Measurements from ENCODE around the gene BEST4. TPM values are rescaled to one million over a fixed set of nuclear protein-coding genes. Genes with fewer than 3 reads are reported as not detected.
A peak's percentile ranks its signal among the peaks of the same experiment; 100 is the strongest.
"Not testable (repeated sequence)": the region's sequence is repeated elsewhere in the genome, so short reads cannot be mapped to it uniquely, and the experiment has no call there.

The BEST4 gene
- total RNA-seq, 1 donor from 2014 or later = not detected

GRCh38 chr1:44820328-44821239 lies 32.6 kb upstream of the BEST4 start:
- intact Hi-C loops (cut with DNase I) = no loop called here
- peak; percentile 11 for DNase-seq
- ATAC-seq (ENCODE audit: poor library complexity) = peak; percentile 19

DNA sequence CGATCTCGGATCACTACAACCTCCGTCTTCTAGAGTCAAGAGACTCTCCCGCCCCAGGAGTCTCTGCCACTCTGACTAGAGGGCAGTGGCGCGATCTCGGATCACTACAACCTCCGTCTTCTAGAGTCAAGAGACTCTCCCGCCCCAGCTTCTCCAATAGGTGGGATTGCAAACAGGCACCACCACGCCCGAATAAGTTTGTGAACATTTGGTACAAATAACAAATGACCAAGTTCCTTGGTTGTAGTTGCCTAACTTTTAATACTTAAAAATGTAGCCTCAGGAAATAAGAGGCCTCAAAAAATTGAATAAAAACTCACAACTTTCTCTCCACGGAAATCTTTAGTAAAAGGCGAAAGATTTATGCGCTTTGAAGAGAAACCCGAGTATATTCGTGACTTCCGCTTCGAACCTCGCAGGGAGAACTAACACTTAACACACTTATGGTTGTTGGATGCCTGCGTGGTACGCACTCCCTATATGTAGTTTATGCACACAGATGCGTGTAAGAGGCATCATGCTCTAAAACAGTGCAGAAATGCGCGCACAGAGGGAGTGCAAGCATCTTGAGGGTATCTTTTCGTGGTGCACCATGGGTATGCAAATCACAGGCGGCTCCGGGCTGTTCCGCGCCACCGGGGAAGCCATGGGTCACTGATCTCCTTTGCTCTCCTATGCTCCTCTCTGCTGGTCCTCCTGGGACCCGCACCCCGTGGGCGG lies 31.8 kb upstream of the BEST4 start:
- peak; percentile 88 for DNase-seq
- ATAC-seq (ENCODE audit: poor library complexity) = peak; percentile 92
- intact Hi-C loops (cut with DNase I) = no loop called here

GRCh38 chr1:44819196-44819607 lies 31.2 kb upstream of the BEST4 start:
- peak; percentile 12 for ATAC-seq (ENCODE audit: poor library complexity)
- intact Hi-C loops (cut with DNase I) = no loop called here
- DNase-seq = no peak

DNA sequence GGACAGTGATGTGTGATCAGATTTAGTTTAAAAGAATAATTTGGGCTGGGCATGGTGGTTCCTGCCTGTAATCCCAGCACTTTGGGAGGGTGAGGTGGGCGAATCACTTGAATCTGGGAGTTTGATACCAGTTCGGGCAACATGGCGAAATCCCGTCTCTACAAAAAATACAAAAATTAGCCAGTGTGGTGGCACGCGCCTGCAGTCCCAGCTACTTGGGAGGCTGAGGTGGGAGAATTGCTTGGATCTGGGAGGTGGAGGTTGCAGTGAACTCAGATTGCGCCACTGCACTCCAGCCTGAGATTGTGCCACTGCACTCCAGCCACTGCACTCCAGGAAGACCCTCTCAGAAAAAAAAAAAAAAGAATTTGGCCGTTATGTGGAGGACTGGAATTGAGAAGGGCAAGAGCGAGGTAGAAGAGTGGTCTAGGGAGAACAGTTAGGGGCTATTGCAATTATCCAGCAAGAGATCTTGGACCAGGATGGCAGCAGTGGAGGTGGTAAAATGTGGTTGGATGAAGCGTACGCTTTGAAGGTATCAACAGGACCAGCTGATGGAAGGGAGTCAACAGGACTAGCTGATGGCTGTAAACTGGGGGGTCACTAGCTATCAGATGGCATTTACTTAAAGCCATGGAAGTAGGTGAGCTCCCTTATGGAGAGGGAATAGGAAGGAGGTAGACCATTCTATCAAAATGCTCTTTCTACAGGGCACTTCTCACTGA lies 30.0 kb upstream of the BEST4 start:
- DNase-seq (peak; percentile 21), ATAC-seq (ENCODE audit: poor library complexity) (no peak)
- intact Hi-C loops (cut with DNase I) = no loop called here

- ATAC-seq (ENCODE audit: poor library complexity) (no peak), DNase-seq (no peak)
- intact Hi-C loops (cut with DNase I) = no loop called here
These were observed 29.3 kb upstream of the BEST4 start for GRCh38 chr1:44817307-44817706.

DNA sequence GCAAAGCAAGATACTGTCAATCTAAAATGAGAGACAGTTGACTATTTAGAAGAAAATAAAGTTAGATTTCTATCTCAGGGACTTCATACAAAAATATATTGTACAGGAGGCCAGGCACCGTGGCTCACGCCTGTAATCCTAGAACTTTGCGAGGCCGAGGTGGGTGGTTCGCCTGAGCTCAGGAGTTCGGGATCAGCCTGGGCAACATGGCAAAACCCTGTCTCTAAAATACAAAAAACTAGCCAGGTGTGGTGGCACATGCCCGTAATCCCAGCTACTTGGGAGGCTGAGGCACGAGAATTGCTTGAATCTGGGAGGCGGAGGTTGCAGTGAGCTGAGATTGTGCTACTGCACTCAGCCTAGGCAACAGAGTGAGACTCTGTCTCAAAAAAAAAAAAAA lies 28.0 kb upstream of the BEST4 start:
- DNase-seq; ATAC-seq (ENCODE audit: poor library complexity); intact Hi-C loops (cut with DNase I): not testable (repeated sequence)

DNA sequence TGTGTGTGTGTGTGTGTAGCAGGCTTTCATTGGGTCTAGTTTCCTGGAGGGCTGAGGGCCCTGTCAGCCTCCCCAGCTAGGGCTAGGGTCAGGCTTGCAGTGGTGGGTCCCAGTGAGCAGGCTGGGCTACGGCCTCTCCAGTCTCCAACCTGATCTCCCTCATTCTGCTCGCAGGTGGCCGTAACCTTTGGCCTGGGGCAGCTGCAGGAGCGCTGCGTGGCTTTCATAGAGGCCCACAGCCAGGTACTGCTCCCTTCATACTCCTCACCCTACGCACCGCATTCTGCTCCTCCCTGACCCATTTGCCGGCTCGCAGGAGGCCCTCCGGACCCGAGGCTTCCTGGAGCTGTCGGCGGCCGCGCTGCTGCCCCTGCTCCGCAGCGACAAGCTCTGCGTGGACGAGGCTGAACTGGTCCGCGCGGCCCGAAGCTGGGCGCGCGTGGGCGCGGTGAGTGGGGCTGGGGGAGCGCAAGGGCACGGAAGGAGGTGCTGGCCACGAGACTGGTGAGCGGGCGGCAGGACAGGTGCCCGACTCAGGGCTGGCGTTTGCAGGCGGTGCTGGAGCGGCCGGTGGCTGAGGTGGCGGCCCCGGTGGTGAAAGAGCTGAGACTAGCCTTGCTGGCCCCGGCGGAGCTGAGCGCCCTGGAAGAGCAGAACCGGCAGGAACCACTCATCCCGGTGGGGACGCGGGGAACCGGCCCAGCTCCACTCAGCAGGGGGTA lies 25.0 kb upstream of the BEST4 start:
- no peak for DNase-seq
- ATAC-seq (ENCODE audit: poor library complexity) = peak; percentile 16
- intact Hi-C loops (cut with DNase I) = no loop called here

DNA sequence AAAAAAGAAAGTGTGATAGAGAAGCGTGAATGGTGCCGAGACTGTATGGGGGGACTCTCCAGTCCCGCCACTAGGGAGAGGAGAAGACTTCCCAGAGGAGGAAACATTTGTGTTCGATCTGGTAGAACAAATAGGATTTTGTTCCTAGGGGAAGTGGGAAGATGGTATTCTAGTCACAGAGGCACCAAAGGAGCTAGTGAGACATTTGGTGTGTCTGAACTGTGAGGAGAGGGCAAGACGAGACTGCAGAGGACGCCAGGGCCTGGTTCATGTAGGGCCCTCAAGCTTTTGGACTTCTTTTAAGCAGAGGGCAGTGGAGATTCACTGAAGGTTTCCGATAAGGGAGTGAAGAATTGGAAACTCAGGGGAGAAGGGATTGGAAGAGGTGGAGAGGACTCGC lies 23.3 kb upstream of the BEST4 start:
- no peak for DNase-seq
- intact Hi-C loops (cut with DNase I) = no loop called here
- no peak for ATAC-seq (ENCODE audit: poor library complexity)

GRCh38 chr1:44810762-44811105 lies 22.8 kb upstream of the BEST4 start:
- ATAC-seq (ENCODE audit: poor library complexity); intact Hi-C loops (cut with DNase I): not testable (repeated sequence)
- peak; percentile 30 for DNase-seq

DNA sequence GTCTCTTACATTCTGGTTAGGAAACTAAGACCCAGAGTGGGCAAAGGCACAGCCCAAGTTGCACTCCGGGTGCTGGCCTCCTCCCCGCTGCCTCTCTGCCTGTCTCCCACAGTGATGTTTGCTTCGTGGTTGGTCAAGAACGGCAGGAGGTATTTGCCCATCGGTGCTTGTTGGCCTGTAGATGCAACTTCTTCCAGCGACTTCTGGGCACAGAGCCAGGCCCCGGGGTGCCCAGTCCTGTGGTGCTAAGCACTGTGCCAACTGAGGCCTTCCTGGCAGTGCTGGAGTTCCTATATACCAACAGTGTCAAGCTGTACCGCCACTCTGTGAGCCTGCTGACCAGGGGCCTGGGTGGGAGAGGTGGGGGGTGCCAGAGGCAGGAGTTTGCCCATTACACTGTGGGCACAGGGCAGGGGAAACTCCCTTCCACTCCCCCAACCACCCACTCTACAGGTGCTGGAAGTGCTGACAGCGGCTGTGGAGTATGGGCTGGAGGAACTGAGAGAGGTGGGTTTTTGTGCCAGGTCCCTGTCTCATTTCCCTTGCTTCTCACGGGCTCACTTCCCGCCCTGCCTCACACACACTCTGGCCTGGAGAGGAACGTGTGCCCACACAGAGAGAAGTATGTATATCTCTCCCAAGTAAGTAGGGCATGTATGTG lies 22.3 kb upstream of the BEST4 start:
- intact Hi-C loops (cut with DNase I) = no loop called here
- DNase-seq = peak; percentile 85
- ATAC-seq (ENCODE audit: poor library complexity) = no peak

- intact Hi-C loops (cut with DNase I) = no loop called here
- DNase-seq = peak; percentile 73
- ATAC-seq (ENCODE audit: poor library complexity) = no peak
These were observed 21.3 kb upstream of the BEST4 start for GRCh38 chr1:44808938-44809917.

GRCh38 chr1:44808063-44808937 lies 20.3 kb upstream of the BEST4 start, which contains the start of gene BTBD19:
TSS of gene BTBD19 (plus strand) at chr1:44808523. CDS start at chr1:44808821, 298 bp downstream.
- ATAC-seq (ENCODE audit: poor library complexity) = peak; percentile 61
- intact Hi-C loops (cut with DNase I) = no loop called here
- DNase-seq = peak; percentile 92

DNA sequence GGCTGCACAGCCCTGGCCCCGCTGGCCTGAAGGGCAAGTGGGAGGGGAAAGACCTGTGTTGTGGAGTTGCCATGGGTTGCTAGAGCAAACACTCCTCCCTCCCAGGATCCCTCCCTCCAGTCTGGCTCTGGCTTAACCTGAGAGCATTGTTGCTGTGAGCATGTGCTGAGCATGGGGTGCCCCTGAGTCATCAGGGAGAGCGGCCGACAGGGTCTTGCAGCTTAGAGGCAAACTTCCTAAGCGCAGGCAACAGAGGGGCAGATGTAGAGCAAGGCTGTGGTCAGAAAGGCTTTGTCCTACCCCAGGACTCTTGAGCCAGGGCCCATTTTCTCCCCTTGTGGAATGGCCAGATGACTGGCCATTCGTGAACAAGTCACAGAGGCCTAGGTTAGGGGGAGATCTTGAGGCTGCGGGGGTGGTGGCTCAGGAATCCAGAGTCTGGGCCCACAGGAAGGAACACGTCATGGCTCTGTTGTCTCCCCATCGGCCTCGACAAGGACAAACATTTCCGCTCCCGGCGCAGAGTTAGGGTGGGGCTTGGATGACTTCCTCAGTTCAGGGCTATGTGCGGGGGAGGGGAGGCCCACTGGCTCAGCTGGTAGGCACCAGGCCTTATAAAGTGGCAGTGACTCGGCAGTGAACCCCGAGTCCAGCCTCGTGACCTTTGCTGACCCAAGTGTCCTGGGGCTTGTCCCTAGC lies 19.5 kb upstream of the BEST4 start:
- intact Hi-C loops (cut with DNase I) = no loop called here
- ATAC-seq (ENCODE audit: poor library complexity) = peak; percentile 83

GRCh38 chr1:44806704-44807363 lies 18.9 kb upstream of the BEST4 start, which contains the start of gene DYNLT4:
TSS of gene DYNLT4 (minus strand) at chr1:44807351. CDS start at chr1:44806668, 683 bp downstream.
- ATAC-seq (ENCODE audit: poor library complexity) = no peak
- DNase-seq = peak; percentile 43
- intact Hi-C loops (cut with DNase I) = no loop called here

More for the DNA sequence above, 19.5 kb upstream of the BEST4 start:
- peak; percentile 98 for DNase-seq
